A673 (cell line): ENCODE results near the gene PRDM16.
A peak's percentile ranks its signal among the peaks of the same experiment; 100 is the strongest.

ENCODE experiments used
- EZH2 ChIP-seq: fragments of 200-600 bp; sonication (generic); IDR thresholded peaks from 2 replicates; pipeline ENCODE4 v1.6.1; 2017; ENCODE audit warnings: borderline replicate concordance, low read depth, mild to moderate bottlenecking, mixed read lengths, antibody characterized with exemption, low read length; ENCODE audit not compliant: poor library complexity, severe bottlenecking
- TF ChIP-seq, protein P1 (sequence below): fragments of 300-800, 200-600 bp; sonication (generic); conservative IDR thresholded peaks from 2 replicates; pipeline ENCODE4 v1.5.1; 2017; ENCODE audit warnings: low read depth, mild to moderate bottlenecking, antibody characterized with exemption, low read length, moderate library complexity, mixed read lengths

- no peak for TF ChIP-seq EZH2
- TF ChIP-seq, protein P1, sequence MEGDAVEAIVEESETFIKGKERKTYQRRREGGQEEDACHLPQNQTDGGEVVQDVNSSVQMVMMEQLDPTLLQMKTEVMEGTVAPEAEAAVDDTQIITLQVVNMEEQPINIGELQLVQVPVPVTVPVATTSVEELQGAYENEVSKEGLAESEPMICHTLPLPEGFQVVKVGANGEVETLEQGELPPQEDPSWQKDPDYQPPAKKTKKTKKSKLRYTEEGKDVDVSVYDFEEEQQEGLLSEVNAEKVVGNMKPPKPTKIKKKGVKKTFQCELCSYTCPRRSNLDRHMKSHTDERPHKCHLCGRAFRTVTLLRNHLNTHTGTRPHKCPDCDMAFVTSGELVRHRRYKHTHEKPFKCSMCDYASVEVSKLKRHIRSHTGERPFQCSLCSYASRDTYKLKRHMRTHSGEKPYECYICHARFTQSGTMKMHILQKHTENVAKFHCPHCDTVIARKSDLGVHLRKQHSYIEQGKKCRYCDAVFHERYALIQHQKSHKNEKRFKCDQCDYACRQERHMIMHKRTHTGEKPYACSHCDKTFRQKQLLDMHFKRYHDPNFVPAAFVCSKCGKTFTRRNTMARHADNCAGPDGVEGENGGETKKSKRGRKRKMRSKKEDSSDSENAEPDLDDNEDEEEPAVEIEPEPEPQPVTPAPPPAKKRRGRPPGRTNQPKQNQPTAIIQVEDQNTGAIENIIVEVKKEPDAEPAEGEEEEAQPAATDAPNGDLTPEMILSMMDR: 0 out of 2 replicates have a peak, but pooled peaks have one; percentile 7
Observed at GRCh38 chr1:3349968-3350299, 280.9 kb downstream of the PRDM16 start.
